HepG2 (cell line): Measurements from ENCODE around the gene C16orf89. TPM values are rescaled to one million over a fixed set of nuclear protein-coding genes. Genes with fewer than 3 reads are reported as not detected.
A peak's percentile ranks its signal among the peaks of the same experiment; 100 is the strongest.

Source experiments
- ARID5B ChIP-seq: IDR thresholded peaks from 2 replicates; pipeline ENCODE4 v1.4.0; 2020; ENCODE audit warnings: mild to moderate bottlenecking, missing genetic modification reagents
- ATF5 ChIP-seq: sonication (generic); formaldehyde crosslinking; IDR thresholded peaks from 2 replicates; pipeline ENCODE4 v1.4.0; 2020; ENCODE audit warnings: mild to moderate bottlenecking, low read depth, missing genetic modification reagents
- ATM ChIP-seq: fragments of 450-650 bp; IDR thresholded peaks from 2 replicates; pipeline ENCODE4 v1.7.1; 2017; ENCODE audit warnings: mild to moderate bottlenecking, borderline replicate concordance
- CHD2 ChIP-seq: IDR thresholded peaks from 2 replicates; pipeline ENCODE4 v1.6.1; 2011; ENCODE audit warnings: low read depth, low read length, improper control_type of control experiment
- DPF2 ChIP-seq: sonication (generic); formaldehyde crosslinking; IDR thresholded peaks from 2 replicates; pipeline ENCODE4 v1.4.0; 2020; ENCODE audit warnings: mild to moderate bottlenecking, low read depth, missing genetic modification reagents, borderline replicate concordance
- FLYWCH1 ChIP-seq: sonication (generic); formaldehyde crosslinking; IDR thresholded peaks from 2 replicates; pipeline ENCODE4 v1.8.1; 2023; ENCODE audit warnings: mild to moderate bottlenecking, missing genetic modification reagents
- FOXK2 ChIP-seq: fragments of 450-650 bp; IDR thresholded peaks from 2 replicates; pipeline ENCODE4 v1.6.1; 2016
- GFI1 ChIP-seq: sonication (generic); formaldehyde crosslinking; IDR thresholded peaks from 2 replicates; pipeline ENCODE4 v1.5.0; 2020; ENCODE audit warnings: missing genetic modification reagents, mild to moderate bottlenecking, borderline replicate concordance
- HINFP ChIP-seq: sonication (generic); formaldehyde crosslinking; IDR thresholded peaks from 2 replicates; pipeline ENCODE4 v1.4.0; 2020; ENCODE audit warnings: low read depth, mild to moderate bottlenecking, missing genetic modification reagents
- KDM4B ChIP-seq: sonication (generic); formaldehyde crosslinking; IDR thresholded peaks from 2 replicates; pipeline ENCODE4 v1.4.0; 2020; ENCODE audit warnings: missing genetic modification reagents
- NR2F6 ChIP-seq, 2 experiments: IDR thresholded peaks; 2 replicates each; pipeline ENCODE4 v1.6.1; 2016; ENCODE audit warnings: antibody characterized with exemption in 1 of 2, mild to moderate bottlenecking in 1 of 2
- PITX1 ChIP-seq: sonication (generic); formaldehyde crosslinking; IDR thresholded peaks from 2 replicates; pipeline ENCODE4 v1.5.1; 2020; ENCODE audit warnings: mild to moderate bottlenecking, missing genetic modification reagents
- TFDP1 ChIP-seq: IDR thresholded peaks from 2 replicates; pipeline ENCODE4 v1.6.1; 2016; ENCODE audit warnings: missing compliant biosample characterization, missing genetic modification reagents, borderline replicate concordance
- YY1 ChIP-seq: IDR thresholded peaks from 2 replicates; pipeline ENCODE4 v1.6.1; 2011; ENCODE audit warnings: low read length, low read depth, moderate library complexity, mild to moderate bottlenecking; ENCODE audit not compliant: insufficient read depth, insufficient replicate concordance
- ZMYM3 ChIP-seq: sonication (generic); formaldehyde crosslinking; IDR thresholded peaks from 2 replicates; pipeline ENCODE4 v1.5.1; 2020; ENCODE audit warnings: mild to moderate bottlenecking, missing genetic modification reagents
- ZNF18 ChIP-seq: sonication (generic); formaldehyde crosslinking; IDR thresholded peaks from 2 replicates; pipeline ENCODE4 v1.8.0; 2022; ENCODE audit warnings: mild to moderate bottlenecking, missing genetic modification reagents; ENCODE audit not compliant: insufficient replicate concordance
- ZNF263 ChIP-seq: sonication (generic); formaldehyde crosslinking; IDR thresholded peaks from 2 replicates; pipeline ENCODE4 v1.4.0; 2020; ENCODE audit warnings: missing genetic modification reagents
- ZNF264 ChIP-seq: sonication (generic); formaldehyde crosslinking; IDR thresholded peaks from 2 replicates; pipeline ENCODE4 v1.4.0; 2020; ENCODE audit warnings: missing genetic modification reagents
- ZNF275 ChIP-seq: sonication (generic); formaldehyde crosslinking; IDR thresholded peaks from 2 replicates; pipeline ENCODE4 v1.8.0; 2022; ENCODE audit warnings: missing genetic modification reagents, mild to moderate bottlenecking, inconsistent platforms, borderline replicate concordance
- ZNF292 ChIP-seq: sonication (generic); formaldehyde crosslinking; IDR thresholded peaks from 2 replicates; pipeline ENCODE4 v1.8.1; 2022; ENCODE audit warnings: mild to moderate bottlenecking, low read depth, missing genetic modification reagents, borderline replicate concordance
- ZNF335 ChIP-seq: sonication (generic); formaldehyde crosslinking; IDR thresholded peaks from 2 replicates; pipeline ENCODE4 v1.4.0; 2020; ENCODE audit warnings: missing genetic modification reagents
- polyA plus RNA-seq, 8 experiments: library from polyadenylated mRNA; depleted of rRNA in 3 of 8; stranded (reverse) in 7 of 8; unstranded in 1 of 8; fragments of >200 nt; fragmentation: Illumina TruSeq in 4 of 8; extraction: Trizol in 4 of 8; gene quantifications; 2 replicates each; pipeline versions ENCODE4 v1.2.1 to v1.2.3, GENCODE V29; 2011 to 2016; ENCODE audit warnings: low read depth in 4 of 8, missing spikeins in 1 of 8, mixed read lengths in 1 of 8; ENCODE audit not compliant: insufficient read depth in 1 of 8
- total RNA-seq, 5 experiments: library from RNA; depleted of rRNA; stranded (reverse); fragments of >200 nt; fragmentation: Illumina TruSeq; extraction: Trizol; gene quantifications; 2 replicates each; pipeline ENCODE4 v1.2.3, GENCODE V29; 2016; ENCODE audit warnings: low read depth in 1 of 5

C16orf89 gene
- total and polyA plus RNA-seq, 2 of the 13 experiments (the other 11 are each of a cell fraction or from before 2014, with no cell fraction given), result 1.9 to 3.4 TPM

GRCh38 chr16:5001571-5001970 lies 64.2 kb downstream of the C16orf89 start (continued):
- TF ChIP-seq ZNF18, result no peak
- TF ChIP-seq NR2F6 (IDR thresholded peaks at IDR 0.05), result peak; percentile 68
- TF ChIP-seq NR2F6 (CRISPR knock-in tag; IDR thresholded peaks at IDR 0.05), result peak; percentile 77
- TF ChIP-seq ATM, result no peak
- peak; percentile 68; the same call in 1 of the 2 replicates for TF ChIP-seq ZNF292 (CRISPR knock-in tag)
- peak; percentile 45; the same call in 1 of the 2 replicates for TF ChIP-seq GFI1 (CRISPR knock-in tag)
- no peak for TF ChIP-seq KDM4B (CRISPR knock-in tag)
- no peak for TF ChIP-seq ATF5 (CRISPR knock-in tag)
- no peak for TF ChIP-seq HINFP (CRISPR knock-in tag)
- peak; percentile 39; the same call in 1 of the 2 replicates for TF ChIP-seq ZNF264 (CRISPR knock-in tag)
- TF ChIP-seq ZNF275 (CRISPR knock-in tag), result no peak
- TF ChIP-seq FLYWCH1, result no peak
- no peak for TF ChIP-seq CHD2
- TF ChIP-seq TFDP1 (CRISPR knock-in tag), result no peak
- TF ChIP-seq ZMYM3 (CRISPR knock-in tag), result peak; percentile 93
- TF ChIP-seq FOXK2, result no peak
- TF ChIP-seq ZNF263, result peak; percentile 97
- TF ChIP-seq PITX1 (CRISPR knock-in tag), result no peak
- no peak for TF ChIP-seq ZNF335 (CRISPR knock-in tag)
- no peak for TF ChIP-seq DPF2 (CRISPR knock-in tag)
- peak; percentile 17 for TF ChIP-seq YY1
- TF ChIP-seq ARID5B (CRISPR knock-in tag), result peak; percentile 63
